Measurements from ENCODE around the gene MTOR.

- TF ChIP-seq CTCF (IDR thresholded peaks at IDR 0.05) (no peak), POLR2A (IDR thresholded peaks at IDR 0.05) (no peak)
These were observed 74.9 kb downstream of the MTOR start for GRCh38 chr1:11187494-11187893.
